GM18868 (cell line): ENCODE data around the gene INSR.
"Not testable (repeated sequence)": the region's sequence is repeated elsewhere in the genome, so short reads cannot be mapped to it uniquely, and the experiment has no call there.

Experiments used
- ATAC-seq: cut with Tn5 transposase; IDR thresholded peaks from one replicate; pipeline ENCODE4 v1.9.1; 2021; ENCODE audit warnings: mild to moderate bottlenecking, moderate library complexity; ENCODE audit not compliant: unreplicated experiment

The INSR gene

DNA sequence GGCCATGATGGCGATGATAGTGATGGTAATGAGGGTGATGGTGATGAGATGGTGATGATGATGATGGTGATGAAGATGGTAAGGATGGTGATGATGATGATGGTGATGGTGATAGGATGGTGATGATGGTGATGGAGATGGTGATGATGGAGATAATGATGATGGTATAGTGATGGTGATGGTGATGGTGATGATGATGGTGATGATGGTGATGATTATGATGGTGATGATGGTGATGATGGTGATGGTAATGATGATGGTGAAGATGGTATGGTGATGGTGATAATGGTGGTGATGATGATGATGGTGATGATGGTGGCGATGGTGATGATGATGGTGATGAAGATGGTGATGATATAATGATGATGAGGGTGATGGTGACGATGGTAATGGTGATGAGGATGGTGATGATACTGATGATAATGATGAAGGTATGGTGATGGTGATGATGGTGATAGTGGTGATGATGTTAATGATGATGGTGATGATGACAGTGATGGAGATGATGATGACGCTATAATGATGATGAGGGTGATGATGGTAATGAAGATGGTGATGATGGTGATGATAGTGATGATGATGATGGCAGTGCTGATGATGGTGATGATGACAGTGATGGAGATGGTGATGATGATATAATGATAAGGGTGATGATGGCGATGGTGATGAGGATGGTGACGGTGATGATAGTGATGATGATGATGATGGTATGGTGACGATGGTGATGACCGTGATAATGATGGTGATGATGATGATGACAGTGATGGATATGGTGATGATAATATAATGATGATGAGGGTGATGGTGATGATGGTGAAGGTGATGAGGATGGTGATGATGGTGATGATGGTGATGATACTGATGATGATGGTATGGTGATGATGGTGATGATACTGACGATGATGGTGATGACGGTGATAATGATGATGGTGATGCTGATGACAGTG, 187.2 kb downstream of the INSR start:
- ATAC-seq = no peak

DNA sequence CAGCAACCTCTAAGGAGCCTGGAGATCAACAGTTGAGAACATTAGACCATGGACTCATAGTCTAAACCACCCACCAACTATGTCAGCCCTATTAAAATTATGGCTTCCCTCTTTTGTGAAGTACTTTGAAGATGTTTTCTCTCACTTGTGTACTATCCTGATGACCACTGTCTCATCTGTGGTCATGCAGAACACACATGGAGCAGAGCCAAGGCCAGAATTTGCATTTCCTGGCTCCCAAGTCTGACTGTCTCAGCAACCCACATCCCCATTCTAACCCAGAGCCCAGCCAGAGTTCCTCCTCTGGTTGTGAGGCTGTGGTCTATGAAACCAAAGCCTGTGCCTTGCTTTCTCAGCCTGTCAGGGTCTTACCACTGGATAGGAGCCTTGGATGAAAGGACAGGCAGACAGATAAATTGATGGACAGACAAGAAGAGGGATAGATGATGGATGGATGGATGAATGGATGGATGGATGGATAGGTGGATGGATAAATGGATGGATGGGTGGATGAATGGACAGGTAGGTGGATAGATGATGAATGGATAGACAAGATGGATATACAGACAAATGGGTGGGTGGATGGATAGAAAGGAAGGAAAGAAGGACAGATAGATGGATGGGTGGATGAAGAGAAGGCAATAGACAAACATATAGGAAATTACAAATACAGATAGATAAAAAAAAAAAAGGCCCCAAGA, 189.3 kb downstream of the INSR start:
- ATAC-seq = no peak

GRCh38 chr19:7101498-7102253, 192.5 kb downstream of the INSR start:
- ATAC-seq = no peak

- ATAC-seq = no peak
Observed at GRCh38 chr19:7099597-7099921, 194.7 kb downstream of the INSR start.

GRCh38 chr19:7098701-7099596, 195.3 kb downstream of the INSR start:
- ATAC-seq = peak; percentile 83

DNA sequence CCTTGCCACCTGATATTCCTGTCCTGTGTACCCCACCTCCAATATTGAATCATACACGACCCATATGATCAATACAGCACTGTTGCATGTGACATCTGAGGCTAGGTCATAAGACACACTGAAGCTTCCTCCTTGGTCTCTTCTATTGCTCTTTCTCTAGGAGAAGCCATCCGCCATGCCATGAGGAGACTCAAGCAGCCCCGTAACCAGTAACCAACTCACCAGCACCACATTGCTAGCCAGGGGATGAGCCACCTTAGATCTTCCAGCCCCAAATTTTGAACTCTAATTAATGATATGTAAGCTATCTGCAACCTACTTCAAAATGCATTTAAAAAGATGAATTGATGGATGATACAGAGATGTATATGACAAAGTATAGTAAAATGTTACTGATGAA, 196.1 kb downstream of the INSR start:
- no peak for ATAC-seq

DNA sequence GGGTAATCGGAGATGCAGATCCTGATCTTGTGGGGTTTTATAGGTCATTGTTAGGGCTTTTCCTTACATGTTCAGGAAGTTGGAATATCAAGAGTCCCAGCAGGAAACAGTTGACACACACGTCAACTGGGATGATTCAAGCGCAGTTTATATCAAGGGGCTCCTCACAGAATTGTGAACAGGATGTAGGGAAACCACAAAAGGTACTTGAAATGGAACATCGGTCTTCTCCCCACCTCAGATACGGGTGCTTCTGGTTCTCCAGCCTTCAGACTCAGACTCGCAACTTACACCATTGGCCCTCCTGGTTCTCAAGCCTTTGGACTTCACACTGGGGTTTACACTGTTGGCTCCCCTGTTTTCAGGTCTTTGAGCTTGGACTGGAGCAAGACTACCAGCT, 205.2 kb downstream of the INSR start:
- ATAC-seq = no peak

DNA sequence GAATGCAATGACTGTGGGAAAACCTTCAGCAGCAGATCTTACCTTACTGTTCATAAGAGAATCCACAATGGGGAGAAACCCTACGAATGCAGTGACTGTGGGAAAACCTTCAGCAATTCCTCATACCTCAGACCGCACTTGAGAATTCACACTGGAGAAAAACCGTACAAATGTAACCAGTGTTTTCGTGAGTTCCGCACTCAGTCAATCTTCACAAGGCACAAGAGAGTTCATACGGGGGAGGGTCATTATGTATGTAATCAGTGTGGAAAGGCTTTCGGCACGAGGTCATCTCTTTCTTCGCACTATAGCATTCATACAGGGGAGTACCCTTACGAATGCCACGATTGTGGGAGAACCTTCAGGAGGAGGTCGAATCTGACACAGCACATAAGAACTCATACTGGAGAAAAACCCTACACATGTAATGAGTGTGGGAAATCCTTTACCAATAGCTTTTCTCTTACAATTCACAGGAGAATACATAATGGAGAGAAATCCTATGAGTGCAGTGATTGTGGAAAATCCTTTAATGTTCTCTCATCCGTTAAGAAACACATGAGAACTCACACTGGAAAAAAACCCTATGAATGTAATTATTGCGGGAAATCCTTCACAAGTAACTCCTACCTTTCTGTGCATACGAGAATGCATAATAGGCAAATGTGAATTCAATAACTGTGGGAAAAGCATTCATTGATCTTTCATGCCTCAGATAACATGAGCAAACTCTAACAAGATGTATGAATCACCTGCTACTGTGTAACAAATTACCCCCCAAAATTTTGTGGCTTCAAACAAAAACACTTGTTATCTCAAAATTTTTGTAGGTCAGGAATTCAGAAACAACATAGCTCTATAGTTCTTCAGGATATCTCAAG, 210.9 kb downstream of the INSR start:
- no peak for ATAC-seq

DNA sequence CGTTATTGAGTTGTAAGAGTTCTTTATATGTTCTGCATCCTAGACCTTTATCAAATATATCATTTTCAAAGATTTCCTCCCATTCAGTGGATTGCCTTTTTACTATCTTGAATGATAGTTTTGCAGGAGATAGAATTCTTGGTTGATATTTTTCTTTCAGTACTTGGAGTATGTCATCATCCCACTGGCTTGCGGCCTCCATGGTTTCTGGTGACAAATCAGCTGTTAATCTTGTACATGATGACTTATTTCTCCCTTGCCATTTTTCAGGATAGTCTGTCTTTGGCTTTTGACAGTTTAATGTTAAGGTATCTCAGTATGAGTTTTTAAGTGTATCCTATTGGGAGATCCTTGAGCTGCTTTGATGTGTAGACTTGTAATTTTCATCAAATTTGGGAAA, 216.2 kb downstream of the INSR start:
- no peak for ATAC-seq

GRCh38 chr19:7076151-7076550, 218.1 kb downstream of the INSR start:
- ATAC-seq = no peak

DNA sequence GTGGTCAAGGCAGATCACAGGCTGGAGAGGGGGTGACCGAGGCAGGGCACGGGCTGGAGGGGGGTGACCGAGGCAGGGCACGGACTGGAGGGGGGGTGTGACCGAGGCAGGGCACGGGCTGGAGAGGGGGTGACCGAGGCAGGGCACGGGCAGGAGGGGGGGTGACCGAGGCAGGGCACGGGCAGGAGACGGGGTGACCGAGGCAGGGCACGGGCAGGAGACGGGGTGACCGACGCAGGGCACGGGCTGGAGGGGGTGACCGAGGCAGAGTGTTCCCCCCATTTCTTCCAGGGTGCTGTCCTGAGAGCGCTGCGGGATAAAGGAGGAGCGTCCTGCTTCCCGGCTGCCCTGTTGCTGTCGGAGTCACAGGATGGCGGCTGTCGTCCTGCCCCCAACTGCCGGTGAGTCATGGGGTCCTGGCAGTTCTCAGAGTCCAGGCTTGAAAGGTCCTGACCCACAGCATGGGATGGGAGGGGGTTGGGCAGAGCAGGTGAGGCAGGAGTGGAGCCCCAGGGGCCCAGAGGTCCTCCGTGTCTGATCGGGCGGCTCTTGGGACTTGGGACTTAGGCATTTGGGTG, 219.4 kb downstream of the INSR start:
- ATAC-seq = no peak

- no peak for ATAC-seq
Observed at GRCh38 chr19:7072541-7072940, 221.7 kb downstream of the INSR start.

- no peak for ATAC-seq
Observed at GRCh38 chr19:7069904-7070226, 224.3 kb downstream of the INSR start.

DNA sequence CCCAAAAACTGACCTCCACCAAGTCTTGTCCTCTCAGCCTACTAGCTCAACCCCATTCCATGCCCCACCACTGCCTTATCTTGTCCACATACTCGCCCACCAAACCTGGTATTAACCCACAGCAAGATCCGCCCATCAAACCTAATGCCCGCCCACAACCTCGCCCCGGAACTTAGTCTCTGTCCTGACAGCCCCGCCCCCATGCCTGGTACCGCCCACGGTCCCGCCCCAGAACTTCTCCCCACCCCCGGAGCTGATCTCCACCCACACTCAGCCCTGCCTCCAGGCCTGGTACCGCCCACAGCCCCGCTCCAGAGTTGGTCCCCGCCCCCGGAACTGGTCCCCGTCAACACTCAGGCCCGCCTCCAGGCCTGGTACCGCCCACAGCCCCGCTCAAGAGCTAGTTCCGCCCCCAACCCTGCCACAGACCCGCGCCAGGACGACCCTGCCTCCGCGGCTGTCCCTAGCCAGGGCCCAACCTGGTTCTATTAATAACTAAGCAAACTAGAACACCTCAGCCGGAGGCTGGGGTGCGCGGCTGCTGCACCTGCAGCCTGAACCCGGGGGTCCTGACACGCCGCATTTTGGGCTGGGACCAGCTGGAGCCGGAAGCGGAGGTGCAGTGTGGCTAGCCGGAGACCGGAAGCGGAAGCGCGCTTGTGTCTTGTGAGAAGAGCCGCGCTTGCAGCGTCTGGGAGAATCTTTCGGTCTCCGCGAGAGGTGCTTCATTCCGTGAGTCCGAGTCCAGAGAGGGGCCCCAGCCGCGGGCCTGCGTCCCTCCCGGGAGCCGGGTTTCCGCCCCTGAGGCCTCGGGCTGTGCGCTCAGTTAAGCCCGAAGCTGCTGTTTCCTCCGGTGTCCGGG, 224.9 kb downstream of the INSR start, which contains the start of gene ZNF557:
TSS of gene ZNF557 (plus strand) at position 662 of the 862 bp plus-strand sequence. CDS start 5,372 bp downstream, outside the sequence.
- peak; percentile 92 for ATAC-seq

- no peak for ATAC-seq
Observed at GRCh38 chr19:7068599-7068998, 225.6 kb downstream of the INSR start.

GRCh38 chr19:7067716-7068115, 226.5 kb downstream of the INSR start:
- ATAC-seq = no peak

DNA sequence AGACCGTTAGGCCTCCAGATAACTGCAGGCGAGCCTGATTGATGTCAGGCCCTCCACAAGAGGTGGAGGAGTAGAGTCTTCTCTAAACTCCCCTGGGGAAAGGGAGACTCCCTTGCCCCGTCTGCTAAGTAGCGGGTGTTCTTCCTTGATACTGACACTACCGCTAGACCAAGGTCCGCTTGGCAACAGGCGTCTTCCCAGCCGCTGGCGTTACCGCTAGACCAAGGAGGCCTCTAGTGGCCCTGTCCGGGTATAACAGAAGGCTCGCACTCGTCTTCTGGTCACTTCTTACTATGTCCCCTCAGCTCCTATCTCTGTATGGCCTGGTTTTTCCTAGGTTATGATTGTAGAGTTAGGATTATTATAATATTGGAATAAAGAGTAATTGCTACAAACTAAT, 227.1 kb downstream of the INSR start:
- not testable (repeated sequence) for ATAC-seq

DNA sequence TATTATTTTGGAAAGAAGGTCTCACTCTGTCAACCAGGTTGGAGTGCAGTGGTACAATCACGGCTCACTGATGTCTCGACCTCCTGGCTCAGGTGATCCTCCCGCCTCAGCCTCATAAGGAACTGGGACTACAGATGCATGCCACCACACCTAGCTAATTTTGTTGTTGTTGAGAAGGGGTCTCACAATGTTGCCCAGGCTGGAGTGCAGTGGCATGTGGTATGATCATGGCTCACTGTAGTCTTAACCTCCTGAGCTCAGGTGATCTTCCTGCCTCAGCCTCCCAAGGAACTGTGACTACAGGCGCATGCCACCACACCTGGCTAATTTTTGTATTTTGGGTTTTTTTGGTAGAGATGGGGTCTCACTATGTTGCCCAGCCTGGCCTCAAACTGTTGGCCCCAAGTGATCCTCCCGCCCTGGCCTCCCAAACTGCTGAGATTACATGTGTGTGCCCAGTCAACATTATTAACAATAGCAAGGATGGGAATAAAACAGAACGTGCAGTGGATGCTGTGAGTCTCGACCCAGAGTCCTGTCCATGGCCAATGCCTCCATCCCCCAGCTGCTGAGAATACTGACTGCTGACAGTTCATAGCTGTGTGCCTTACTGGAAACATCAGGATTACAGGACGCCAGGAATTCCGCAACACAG, 230.3 kb downstream of the INSR start:
- no peak for ATAC-seq
